22Rv1 (cell line): Measurements from ENCODE around the gene TMEM271.

ENCODE experiments used
- CTCF ChIP-seq: fragments of 450-650 bp; IDR thresholded peaks from 2 replicates; pipeline ENCODE4 v1.5.1; 2017; ENCODE audit warnings: mild to moderate bottlenecking
- ZFX ChIP-seq: fragments of 450-650 bp; IDR thresholded peaks from 2 replicates; pipeline ENCODE4 v1.6.1; 2017; ENCODE audit warnings: antibody characterized with exemption, borderline replicate concordance

- no peak for TF ChIP-seq CTCF
- no peak for TF ChIP-seq ZFX
Measured at GRCh38 chr4:600850-601515, 24.9 kb upstream of the TMEM271 start.
